Measurements from ENCODE around the gene IFITM5. TPM values are rescaled to one million over a fixed set of nuclear protein-coding genes. Genes with fewer than 3 reads are reported as not detected.
"Not testable (repeated sequence)": the region's sequence is repeated elsewhere in the genome, so short reads cannot be mapped to it uniquely, and the experiment has no call there.

IFITM5 gene
- total RNA-seq, 1 donor from 2014 or later, result not detected

DNA sequence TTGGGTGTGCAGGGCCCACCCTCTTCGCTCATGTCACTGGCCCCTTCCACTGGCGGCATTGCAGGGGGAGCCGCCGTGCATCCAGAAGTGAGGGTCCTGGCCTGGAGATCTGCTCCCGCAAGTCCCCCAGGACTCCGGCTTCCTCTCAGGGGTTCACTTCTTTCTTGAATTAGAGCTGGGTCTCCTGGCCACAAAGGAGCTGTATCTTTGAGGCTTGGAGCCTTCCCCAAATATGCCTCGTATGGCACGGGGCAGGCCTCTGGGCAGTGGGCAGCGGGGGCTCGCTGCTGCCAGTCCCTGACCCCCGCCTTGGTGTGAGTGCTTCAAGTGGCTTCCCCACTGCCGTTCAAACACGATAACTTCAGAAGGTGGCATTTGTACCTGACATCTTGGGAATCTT is 28.7 kb upstream of the IFITM5 start:
- peaks cover 51% of the 10 kb centered on the region for H3K4me1 Mint-ChIP-seq (ENCODE audit: unreplicated experiment)
- H3K36me3 Mint-ChIP-seq (ENCODE audit: unreplicated experiment), result no peaks in the 10 kb centered on the region
- H3K9me3 Mint-ChIP-seq (ENCODE audit: unreplicated experiment), result no peaks in the 10 kb centered on the region
- TF ChIP-seq, protein P1, sequence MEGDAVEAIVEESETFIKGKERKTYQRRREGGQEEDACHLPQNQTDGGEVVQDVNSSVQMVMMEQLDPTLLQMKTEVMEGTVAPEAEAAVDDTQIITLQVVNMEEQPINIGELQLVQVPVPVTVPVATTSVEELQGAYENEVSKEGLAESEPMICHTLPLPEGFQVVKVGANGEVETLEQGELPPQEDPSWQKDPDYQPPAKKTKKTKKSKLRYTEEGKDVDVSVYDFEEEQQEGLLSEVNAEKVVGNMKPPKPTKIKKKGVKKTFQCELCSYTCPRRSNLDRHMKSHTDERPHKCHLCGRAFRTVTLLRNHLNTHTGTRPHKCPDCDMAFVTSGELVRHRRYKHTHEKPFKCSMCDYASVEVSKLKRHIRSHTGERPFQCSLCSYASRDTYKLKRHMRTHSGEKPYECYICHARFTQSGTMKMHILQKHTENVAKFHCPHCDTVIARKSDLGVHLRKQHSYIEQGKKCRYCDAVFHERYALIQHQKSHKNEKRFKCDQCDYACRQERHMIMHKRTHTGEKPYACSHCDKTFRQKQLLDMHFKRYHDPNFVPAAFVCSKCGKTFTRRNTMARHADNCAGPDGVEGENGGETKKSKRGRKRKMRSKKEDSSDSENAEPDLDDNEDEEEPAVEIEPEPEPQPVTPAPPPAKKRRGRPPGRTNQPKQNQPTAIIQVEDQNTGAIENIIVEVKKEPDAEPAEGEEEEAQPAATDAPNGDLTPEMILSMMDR (IDR thresholded peaks at IDR 0.05), result no peak
- no peak overlapping the region for H3K4me3 Mint-ChIP-seq (ENCODE audit: unreplicated experiment)
- no peaks in the 10 kb centered on the region for H3K27me3 Mint-ChIP-seq (ENCODE audit: unreplicated experiment)
- DNase-seq (ENCODE audit: extremely low spot score, unreplicated experiment), result no peak
- no peak overlapping the region for H3K27ac Mint-ChIP-seq (ENCODE audit: unreplicated experiment)

DNA sequence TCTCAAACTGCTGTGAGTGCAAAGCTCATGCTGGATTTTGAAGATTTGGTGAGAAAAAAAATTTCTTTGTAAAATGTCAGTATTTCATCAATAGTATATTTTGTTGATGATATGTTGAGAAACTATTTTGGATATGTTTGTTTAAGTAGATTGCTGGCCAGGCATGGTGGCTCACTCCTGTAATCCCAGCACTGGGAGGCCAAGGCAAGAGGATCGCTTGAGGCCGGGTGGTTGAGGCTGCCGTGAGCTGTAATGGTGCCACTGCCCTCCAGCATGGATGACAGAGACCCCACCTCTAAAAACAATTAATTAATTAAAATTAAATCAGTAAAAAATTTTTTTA is 28.2 kb upstream of the IFITM5 start:
- TF ChIP-seq, protein P1 (IDR thresholded peaks at IDR 0.05), result no peak
- DNase-seq (ENCODE audit: extremely low spot score, unreplicated experiment), result no peak
- H3K4me1 Mint-ChIP-seq (ENCODE audit: unreplicated experiment), result peaks cover 51% of the 10 kb centered on the region
- no peaks in the 10 kb centered on the region for H3K9me3 Mint-ChIP-seq (ENCODE audit: unreplicated experiment)
- peak overlapping the region; percentile 86 for H3K27ac Mint-ChIP-seq (ENCODE audit: unreplicated experiment)
- no peaks in the 10 kb centered on the region for H3K36me3 Mint-ChIP-seq (ENCODE audit: unreplicated experiment)
- H3K4me3 Mint-ChIP-seq (ENCODE audit: unreplicated experiment), result peak overlapping the region; percentile 38
- H3K27me3 Mint-ChIP-seq (ENCODE audit: unreplicated experiment), result no peaks in the 10 kb centered on the region

- TF ChIP-seq, protein P1 (IDR thresholded peaks at IDR 0.05), result no peak
These were observed 27.7 kb upstream of the IFITM5 start for GRCh38 chr11:326842-327580.

GRCh38 chr11:326592-326841 is 27.2 kb upstream of the IFITM5 start:
- no peaks in the 10 kb centered on the region for H3K36me3 Mint-ChIP-seq (ENCODE audit: unreplicated experiment)
- H3K9me3 Mint-ChIP-seq (ENCODE audit: unreplicated experiment), result no peaks in the 10 kb centered on the region
- peak overlapping the region; percentile 86 for H3K27ac Mint-ChIP-seq (ENCODE audit: unreplicated experiment)
- TF ChIP-seq, protein P1 (IDR thresholded peaks at IDR 0.05), result no peak
- no peak for DNase-seq (ENCODE audit: extremely low spot score, unreplicated experiment)
- no peaks in the 10 kb centered on the region for H3K27me3 Mint-ChIP-seq (ENCODE audit: unreplicated experiment)
- H3K4me1 Mint-ChIP-seq (ENCODE audit: unreplicated experiment), result peaks cover 51% of the 10 kb centered on the region
- no peak overlapping the region for H3K4me3 Mint-ChIP-seq (ENCODE audit: unreplicated experiment)

More at GRCh38 chr11:326842-327580, 27.7 kb upstream of the IFITM5 start:
- Mint-ChIP-seq H3K27ac (ENCODE audit: unreplicated experiment) (peak overlapping the region; percentile 86), H3K36me3 (ENCODE audit: unreplicated experiment) (no peaks in the 10 kb centered on the region), H3K27me3 (ENCODE audit: unreplicated experiment) (no peaks in the 10 kb centered on the region), H3K9me3 (ENCODE audit: unreplicated experiment) (no peaks in the 10 kb centered on the region), H3K4me3 (ENCODE audit: unreplicated experiment) (peak overlapping the region; percentile 38), H3K4me1 (ENCODE audit: unreplicated experiment) (peaks cover 51% of the 10 kb centered on the region)
- no peak for DNase-seq (ENCODE audit: extremely low spot score, unreplicated experiment)

DNA sequence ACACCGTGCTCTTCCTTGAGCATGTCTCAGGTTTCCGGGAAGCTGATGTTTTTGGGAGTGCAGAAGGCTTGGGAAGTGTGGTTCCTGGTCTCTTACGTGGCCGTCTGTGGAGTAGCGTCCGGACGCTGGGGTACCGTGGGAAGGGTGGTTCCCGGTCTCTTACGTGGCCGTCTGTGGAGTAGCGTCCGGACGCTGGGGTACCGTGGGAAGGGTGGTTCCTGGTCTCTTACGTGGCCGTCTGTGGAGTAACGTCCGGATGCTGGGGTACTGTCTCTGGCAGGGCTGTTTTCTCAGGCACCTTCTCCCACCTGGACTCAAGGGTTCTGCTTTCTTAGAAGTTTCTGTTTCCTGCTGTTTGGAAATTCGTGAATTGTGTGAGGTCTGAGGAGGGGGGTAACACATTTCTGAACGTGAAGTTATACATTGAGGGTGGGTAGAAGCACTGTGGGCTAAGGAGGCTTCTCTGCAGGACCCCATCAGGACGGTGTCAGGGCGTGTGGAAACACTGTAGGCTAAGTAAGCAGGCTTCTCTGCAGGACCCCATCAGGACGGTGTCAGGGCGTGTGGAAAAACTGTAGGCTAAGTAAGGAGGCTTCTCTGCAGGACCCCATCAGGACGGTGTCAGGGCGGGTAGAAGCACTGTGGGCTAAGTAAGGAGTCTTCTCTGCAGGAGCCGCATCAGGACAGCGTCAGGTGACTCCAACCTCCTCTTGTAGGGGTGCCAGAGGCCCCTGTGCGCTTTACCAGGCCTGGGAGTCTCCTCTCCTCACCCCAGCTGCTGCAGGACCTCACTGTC is 26.7 kb upstream of the IFITM5 start:
- peak overlapping the region; percentile 86 for H3K27ac Mint-ChIP-seq (ENCODE audit: unreplicated experiment)
- no peaks in the 10 kb centered on the region for H3K9me3 Mint-ChIP-seq (ENCODE audit: unreplicated experiment)

GRCh38 chr11:324593-325517 is 25.5 kb upstream of the IFITM5 start:
- H3K4me3 Mint-ChIP-seq (ENCODE audit: unreplicated experiment); H3K36me3 Mint-ChIP-seq (ENCODE audit: unreplicated experiment); DNase-seq (ENCODE audit: extremely low spot score, unreplicated experiment); H3K9me3 Mint-ChIP-seq (ENCODE audit: unreplicated experiment); H3K27me3 Mint-ChIP-seq (ENCODE audit: unreplicated experiment): not testable (repeated sequence)
- Mint-ChIP-seq H3K4me1 (ENCODE audit: unreplicated experiment) (peaks cover 43% of the 10 kb centered on the region), H3K27ac (ENCODE audit: unreplicated experiment) (peak overlapping the region; percentile 44)

More for the DNA sequence above, 26.7 kb upstream of the IFITM5 start:
- H3K36me3 Mint-ChIP-seq (ENCODE audit: unreplicated experiment), result no peaks in the 10 kb centered on the region
- no peak for DNase-seq (ENCODE audit: extremely low spot score, unreplicated experiment)
- H3K4me3 Mint-ChIP-seq (ENCODE audit: unreplicated experiment), result no peak overlapping the region
- H3K27me3 Mint-ChIP-seq (ENCODE audit: unreplicated experiment), result no peaks in the 10 kb centered on the region
- TF ChIP-seq, protein P1 (IDR thresholded peaks at IDR 0.05), result no peak
- H3K4me1 Mint-ChIP-seq (ENCODE audit: unreplicated experiment), result peaks cover 48% of the 10 kb centered on the region

Measured in osteocyte (in vitro differentiated cells).